Psoas muscle (tissue), 8 donors: ENCODE results near the gene RILP. TPM values are rescaled to one million over a fixed set of nuclear protein-coding genes. Genes with fewer than 3 reads are reported as not detected.

Experiments
- ATAC-seq, 4 donors: fragments of 200-7000 bp; cut with Tn5 transposase; one replicate each; pipeline ENCODE4 v1.9.1; 2020; ENCODE audit warnings: moderate library complexity in 3 of 4, mild to moderate bottlenecking in 2 of 4
- DNase-seq, 2 donors: peaks; one replicate each; pipeline ENCODE4 v3.0.0-alpha.2; 2020
- H3K27ac ChIP-seq: fragments of 200-600 bp; one replicate; pipeline ENCODE4 v1.8.0; 2022
- H3K27me3 ChIP-seq, 3 donors: fragments of 200-600 bp in 1 of 3; one replicate each; pipeline versions ENCODE4 v1.6.1 to v1.8.0; 2013 to 2022; ENCODE audit warnings: low read length in 2 of 3, mild to moderate bottlenecking in 2 of 3, moderate library complexity in 1 of 3; ENCODE audit not compliant: insufficient read depth in 3 of 3
- H3K36me3 ChIP-seq, 2 donors: fragments of 200-600 bp in 1 of 2; one replicate each; pipeline versions ENCODE4 v1.6.1 to v1.8.0; 2013 to 2022; ENCODE audit warnings: low read depth in 1 of 2, mild to moderate bottlenecking in 1 of 2, moderate library complexity in 1 of 2; ENCODE audit not compliant: insufficient read depth in 1 of 2
- H3K4me1 ChIP-seq: fragments of 200-600 bp; one replicate; pipeline ENCODE4 v1.8.0; 2022
- H3K4me3 ChIP-seq: fragments of 200-600 bp; one replicate; pipeline ENCODE4 v1.8.0; 2022; ENCODE audit warnings: mild to moderate bottlenecking
- H3K9me3 ChIP-seq: fragments of 200-600 bp; one replicate; pipeline ENCODE4 v1.8.0; 2022
- WGBS, 3 donors: extraction: QIAGEN DNeasy Blood & Tissue Kit; methylation state at CpG; one replicate each; pipeline versions ENCODE4 v1.1.6 to v1.1.7; 2013; 5-methylcytosine and 5-hydroxymethylcytosine counted together
- intact Hi-C, 2 donors: fragments of 100-400 bp; cut with DNase I; formaldehyde crosslinking; loops; one replicate each; pipeline versions ENCODE4 v1.11.0 to v1.14.2; 2022
- polyA plus RNA-seq, 3 donors: library from polyadenylated mRNA; stranded (reverse); fragments of 200-250 nt; gene quantifications; one replicate each; pipeline ENCODE4 v1.2.3, GENCODE V29; 2013
- total RNA-seq, 4 donors: library from RNA; stranded (reverse); fragmentation: NEBNext Ultra II Directional in 2 of 4; extraction: Animal tissue kit (Norgen Biotek cat#: 25700) in 2 of 4; gene quantifications; one replicate each; pipeline versions ENCODE4 v1.2.1 to v1.2.4, GENCODE V29; 2021 to 2023
- TF ChIP-seq, protein P1 (sequence below): fragments of 200-600 bp; IDR thresholded peaks from one replicate; pipeline ENCODE4 v1.8.0; 2022; ENCODE audit warnings: antibody characterized with exemption
- donor health status: healthy with polysubstance abuse.
- donor health status: DM: no; HTN: no; CAD: no; lungs with moderate emphysema.
- donor health status: Bipolar disorder and iron deficiency.
- donor health status: healthy.
- donor health status: DM: yes; HTN: yes; CAD: no.
- donor health status: DM: no; HTN: no; CAD: no.
- donor health status: DM: no; HTN: no; CAD: no.
- donor health status: DM: yes; HTN: yes; CAD: no.

Gene RILP
- total and polyA plus RNA-seq, 7 donors, result 23.3 to 49.9 (median 29.9) TPM

DNA sequence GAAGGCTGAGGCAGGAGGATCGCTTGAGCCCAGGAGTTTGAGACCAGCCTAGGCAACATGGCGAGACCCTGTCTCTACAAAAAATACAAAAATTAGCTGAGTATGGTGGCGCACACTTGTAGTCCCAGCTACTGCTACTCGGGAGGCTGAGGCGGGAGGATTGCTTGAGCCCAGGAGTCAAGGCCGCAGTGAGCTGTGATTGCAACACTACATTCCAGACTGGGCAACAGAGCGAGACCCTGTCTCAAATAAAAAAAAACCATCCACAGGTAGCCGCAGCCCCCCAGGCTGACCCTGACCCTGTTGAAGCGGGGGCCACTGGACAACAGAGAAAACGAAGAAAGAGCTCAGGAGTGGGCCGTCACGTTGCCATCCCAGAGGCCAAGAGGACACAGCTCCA lies 25.0 kb downstream of the RILP start:
- no peaks in the 10 kb centered on the region for H3K27me3 ChIP-seq
- H3K9me3 ChIP-seq, result no peaks in the 10 kb centered on the region
- no peak overlapping the region for H3K4me3 ChIP-seq
- H3K4me1 ChIP-seq, result peaks cover 17% of the 10 kb centered on the region
- intact Hi-C loops, result loop anchor here (5.0 kb wide), 2 partner anchors 32 to 362 kb away; no protein-coding TSS in a partner anchor
- peaks cover 0 to 33% of the 10 kb centered on the region in 2 donors for H3K36me3 ChIP-seq
- WGBS, 3 donors, result 89 to 90% (median 90%) methylated on average over 12 of the region's 12 CpGs
- DNase-seq (no peak), ATAC-seq (no peak)
- no peak overlapping the region for H3K27ac ChIP-seq
- TF ChIP-seq, protein P1, sequence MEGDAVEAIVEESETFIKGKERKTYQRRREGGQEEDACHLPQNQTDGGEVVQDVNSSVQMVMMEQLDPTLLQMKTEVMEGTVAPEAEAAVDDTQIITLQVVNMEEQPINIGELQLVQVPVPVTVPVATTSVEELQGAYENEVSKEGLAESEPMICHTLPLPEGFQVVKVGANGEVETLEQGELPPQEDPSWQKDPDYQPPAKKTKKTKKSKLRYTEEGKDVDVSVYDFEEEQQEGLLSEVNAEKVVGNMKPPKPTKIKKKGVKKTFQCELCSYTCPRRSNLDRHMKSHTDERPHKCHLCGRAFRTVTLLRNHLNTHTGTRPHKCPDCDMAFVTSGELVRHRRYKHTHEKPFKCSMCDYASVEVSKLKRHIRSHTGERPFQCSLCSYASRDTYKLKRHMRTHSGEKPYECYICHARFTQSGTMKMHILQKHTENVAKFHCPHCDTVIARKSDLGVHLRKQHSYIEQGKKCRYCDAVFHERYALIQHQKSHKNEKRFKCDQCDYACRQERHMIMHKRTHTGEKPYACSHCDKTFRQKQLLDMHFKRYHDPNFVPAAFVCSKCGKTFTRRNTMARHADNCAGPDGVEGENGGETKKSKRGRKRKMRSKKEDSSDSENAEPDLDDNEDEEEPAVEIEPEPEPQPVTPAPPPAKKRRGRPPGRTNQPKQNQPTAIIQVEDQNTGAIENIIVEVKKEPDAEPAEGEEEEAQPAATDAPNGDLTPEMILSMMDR, result no peak

DNA sequence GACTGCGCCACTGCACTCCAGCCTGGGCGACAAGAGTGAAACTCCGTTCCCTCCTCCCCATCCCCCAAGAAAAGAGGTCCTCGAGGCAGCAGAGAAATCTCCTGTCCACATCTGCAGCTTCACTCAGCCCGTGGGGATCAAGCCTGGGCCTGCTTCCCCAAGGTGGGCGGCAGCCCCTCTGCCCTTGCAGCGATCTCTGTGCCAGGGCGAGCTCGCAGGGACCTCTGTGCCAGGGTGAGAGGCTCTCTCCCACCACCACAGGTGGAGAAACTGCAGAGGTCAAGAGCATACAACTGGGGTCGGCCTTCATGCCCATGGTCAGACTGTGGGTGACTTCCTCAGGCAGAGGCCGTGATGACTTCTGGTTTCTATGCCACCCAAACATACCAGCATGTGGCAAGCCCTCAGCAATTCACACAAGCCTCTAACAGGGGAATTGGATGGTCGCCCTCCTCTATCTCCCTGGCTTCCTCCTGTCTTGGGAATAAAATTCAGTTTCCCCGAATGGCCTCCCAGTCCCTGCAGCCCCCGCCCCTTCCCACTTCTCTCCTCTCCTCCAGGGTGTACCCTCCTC lies 26.5 kb downstream of the RILP start:
- Histone ChIP-seq H3K4me3 (no peak overlapping the region), H3K9me3 (no peaks in the 10 kb centered on the region), H3K36me3 (peaks cover 0 to 36% of the 10 kb centered on the region in 2 donors), H3K27ac (no peak overlapping the region), H3K4me1 (peaks cover 17% of the 10 kb centered on the region), H3K27me3 (no peaks in the 10 kb centered on the region)
- ATAC-seq (no peak), DNase-seq (no peak)
- intact Hi-C loops, result no loop called here
- TF ChIP-seq, protein P1, result no peak
- 93 to 94% (median 94%) methylated on average over 14 of the region's 14 CpGs for WGBS, 3 donors

DNA sequence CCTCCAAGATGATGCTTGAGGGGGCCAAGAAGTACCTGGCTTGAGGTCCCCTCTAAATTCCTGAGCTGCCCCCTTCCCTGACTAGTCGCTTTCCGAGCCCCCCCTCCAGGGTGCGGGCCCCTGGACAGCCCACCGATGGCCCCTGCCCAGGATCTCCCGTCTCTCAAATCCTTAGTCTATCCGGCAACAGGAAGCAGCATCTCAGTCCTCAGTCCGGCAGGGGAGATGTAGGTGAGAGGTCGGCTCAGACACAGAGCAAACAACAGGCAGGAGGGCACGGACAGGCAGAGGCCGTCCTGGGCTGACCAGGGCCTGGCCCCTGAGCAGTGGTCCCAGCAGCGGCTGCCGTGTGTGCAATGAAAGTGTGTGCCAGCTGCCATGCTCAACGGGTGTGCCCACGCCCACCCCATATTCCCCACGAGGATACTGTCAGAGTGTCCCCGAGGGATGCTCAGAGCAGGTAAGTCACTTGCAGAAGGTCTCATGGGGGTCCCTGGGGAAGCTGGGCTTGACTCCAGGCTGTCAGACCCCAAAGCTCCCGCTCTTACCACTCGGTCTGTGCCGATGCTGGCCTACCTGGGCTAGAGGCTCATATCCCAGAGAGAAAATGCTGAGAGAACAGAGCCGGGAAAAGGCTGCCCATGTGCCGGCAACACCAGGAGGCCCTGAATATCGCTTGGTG lies 28.3 kb downstream of the RILP start:
- Histone ChIP-seq H3K27me3 (no peaks in the 10 kb centered on the region), H3K4me3 (no peak overlapping the region), H3K36me3 (peaks cover 0 to 50% of the 10 kb centered on the region in 2 donors), H3K27ac (no peak overlapping the region), H3K9me3 (no peaks in the 10 kb centered on the region), H3K4me1 (peaks cover 14% of the 10 kb centered on the region)
- TF ChIP-seq, protein P1, result no peak
- intact Hi-C loops, result no loop called here
- WGBS, 3 donors, result 73 to 77% (median 74%) methylated on average over 22 of the region's 22 CpGs
- ATAC-seq (no peak), DNase-seq (no peak)

DNA sequence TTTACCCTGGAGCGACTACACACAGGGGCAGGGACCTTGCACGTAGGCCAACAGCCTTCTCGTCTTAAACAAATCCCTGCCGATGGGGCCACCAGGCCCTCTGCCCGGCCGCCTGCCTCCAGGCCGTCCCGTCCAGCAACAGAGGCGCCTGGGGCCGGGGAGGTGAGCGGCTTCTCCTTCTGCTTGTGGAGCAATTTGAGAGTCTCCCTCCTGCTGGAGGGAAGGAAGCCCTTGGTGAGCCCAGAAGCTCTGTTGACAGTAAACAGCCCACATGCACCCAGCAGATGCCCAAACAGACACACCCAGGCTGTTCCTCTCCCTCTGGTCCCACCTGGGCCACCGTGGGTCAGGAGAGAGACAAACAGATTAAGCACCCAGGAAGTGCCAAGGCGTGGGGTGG lies 29.2 kb downstream of the RILP start:
- intact Hi-C loops, result no loop called here
- Histone ChIP-seq H3K9me3 (no peaks in the 10 kb centered on the region), H3K27me3 (no peaks in the 10 kb centered on the region), H3K4me3 (no peak overlapping the region), H3K27ac (no peak overlapping the region), H3K36me3 (peaks cover 0 to 44% of the 10 kb centered on the region in 2 donors), H3K4me1 (peaks cover 5% of the 10 kb centered on the region)
- WGBS, 3 donors, result 83 to 90% (median 87%) methylated on average over 12 to 13 of the region's 13 CpGs
- DNase-seq, result no peak
- peak in 1 of 4 donors; percentile 4 for ATAC-seq
- TF ChIP-seq, protein P1, result no peak
